SU-DHL-6 (cell line): ENCODE measurements around the gene MAGEB6B.

Experiments
- EZH2phosphoT487 ChIP-seq: fragments of 200-600 bp; sonication (generic), shearing (Covaris generic); conservative IDR thresholded peaks from 2 replicates; pipeline ENCODE4 v1.6.1; 2018; ENCODE audit warnings: mild to moderate bottlenecking, antibody characterized with exemption, low read length, moderate library complexity, mixed read lengths
- TF ChIP-seq, protein P1 (sequence below): fragments of 200-600 bp; sonication (generic); IDR thresholded peaks from one replicate; pipeline ENCODE4 v1.5.1; 2017; ENCODE audit warnings: antibody characterized with exemption, mild to moderate bottlenecking, low read length, moderate library complexity; ENCODE audit not compliant: insufficient read depth, poor library complexity, severe bottlenecking

DNA sequence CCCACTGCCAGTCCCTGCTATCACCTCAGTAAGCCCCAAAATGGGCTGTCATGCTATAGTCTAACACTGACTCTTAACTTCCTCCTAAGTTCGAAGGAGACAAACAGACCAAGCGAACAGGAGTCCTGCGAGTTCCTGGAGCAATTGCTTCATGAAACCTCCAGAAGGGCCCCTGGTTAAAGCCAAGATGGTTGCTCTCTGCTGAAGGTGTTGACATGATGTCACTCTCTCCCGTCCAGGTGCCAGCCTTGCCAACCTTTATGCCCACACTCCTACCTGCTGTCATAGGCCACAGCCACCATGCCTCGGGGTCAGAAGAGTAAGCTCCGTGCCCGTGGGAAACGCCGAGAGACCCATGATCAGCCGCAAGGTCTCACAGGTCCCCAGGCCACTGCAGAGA is at the start of gene MAGEB6B:
- TF ChIP-seq, protein P1, sequence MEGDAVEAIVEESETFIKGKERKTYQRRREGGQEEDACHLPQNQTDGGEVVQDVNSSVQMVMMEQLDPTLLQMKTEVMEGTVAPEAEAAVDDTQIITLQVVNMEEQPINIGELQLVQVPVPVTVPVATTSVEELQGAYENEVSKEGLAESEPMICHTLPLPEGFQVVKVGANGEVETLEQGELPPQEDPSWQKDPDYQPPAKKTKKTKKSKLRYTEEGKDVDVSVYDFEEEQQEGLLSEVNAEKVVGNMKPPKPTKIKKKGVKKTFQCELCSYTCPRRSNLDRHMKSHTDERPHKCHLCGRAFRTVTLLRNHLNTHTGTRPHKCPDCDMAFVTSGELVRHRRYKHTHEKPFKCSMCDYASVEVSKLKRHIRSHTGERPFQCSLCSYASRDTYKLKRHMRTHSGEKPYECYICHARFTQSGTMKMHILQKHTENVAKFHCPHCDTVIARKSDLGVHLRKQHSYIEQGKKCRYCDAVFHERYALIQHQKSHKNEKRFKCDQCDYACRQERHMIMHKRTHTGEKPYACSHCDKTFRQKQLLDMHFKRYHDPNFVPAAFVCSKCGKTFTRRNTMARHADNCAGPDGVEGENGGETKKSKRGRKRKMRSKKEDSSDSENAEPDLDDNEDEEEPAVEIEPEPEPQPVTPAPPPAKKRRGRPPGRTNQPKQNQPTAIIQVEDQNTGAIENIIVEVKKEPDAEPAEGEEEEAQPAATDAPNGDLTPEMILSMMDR, result no peak
- no peak for TF ChIP-seq EZH2phosphoT487
